ENCODE results near the gene KCNJ11.

The KCNJ11 gene

DNA sequence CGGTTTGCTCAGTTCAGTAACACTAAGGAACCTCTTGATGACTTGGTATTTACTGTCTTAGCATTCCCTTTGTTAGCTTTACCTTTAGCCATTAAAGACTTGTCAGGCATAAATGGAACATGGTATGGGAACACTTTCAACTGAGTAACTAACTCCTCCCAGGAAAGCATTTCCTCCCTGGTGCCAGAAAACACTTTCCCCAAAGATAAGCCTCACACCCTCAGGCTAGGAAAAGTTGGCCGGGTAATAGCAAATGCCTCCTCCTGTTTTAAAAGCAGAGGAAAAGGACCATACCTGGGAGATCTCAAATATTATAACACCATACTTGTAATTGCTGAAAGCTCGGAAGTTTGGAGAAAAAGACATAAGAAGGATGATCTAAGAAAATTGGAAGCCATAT is 12.0 kb downstream of the KCNJ11 start (continued):
- TF ChIP-seq, protein P1, sequence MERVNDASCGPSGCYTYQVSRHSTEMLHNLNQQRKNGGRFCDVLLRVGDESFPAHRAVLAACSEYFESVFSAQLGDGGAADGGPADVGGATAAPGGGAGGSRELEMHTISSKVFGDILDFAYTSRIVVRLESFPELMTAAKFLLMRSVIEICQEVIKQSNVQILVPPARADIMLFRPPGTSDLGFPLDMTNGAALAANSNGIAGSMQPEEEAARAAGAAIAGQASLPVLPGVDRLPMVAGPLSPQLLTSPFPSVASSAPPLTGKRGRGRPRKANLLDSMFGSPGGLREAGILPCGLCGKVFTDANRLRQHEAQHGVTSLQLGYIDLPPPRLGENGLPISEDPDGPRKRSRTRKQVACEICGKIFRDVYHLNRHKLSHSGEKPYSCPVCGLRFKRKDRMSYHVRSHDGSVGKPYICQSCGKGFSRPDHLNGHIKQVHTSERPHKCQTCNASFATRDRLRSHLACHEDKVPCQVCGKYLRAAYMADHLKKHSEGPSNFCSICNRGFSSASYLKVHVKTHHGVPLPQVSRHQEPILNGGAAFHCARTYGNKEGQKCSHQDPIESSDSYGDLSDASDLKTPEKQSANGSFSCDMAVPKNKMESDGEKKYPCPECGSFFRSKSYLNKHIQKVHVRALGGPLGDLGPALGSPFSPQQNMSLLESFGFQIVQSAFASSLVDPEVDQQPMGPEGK (CRISPR knock-in tag; IDR thresholded peaks at IDR 0.05; ENCODE audit: borderline replicate concordance) = no peak
- TF ChIP-seq TCF4 (CRISPR knock-in tag; IDR thresholded peaks at IDR 0.05; ENCODE audit: borderline replicate concordance) (no peak), ISL1 (CRISPR knock-in tag; IDR thresholded peaks at IDR 0.05) (no peak), PPARA (CRISPR knock-in tag; IDR thresholded peaks at IDR 0.05; ENCODE audit: borderline replicate concordance) (no peak)

DNA sequence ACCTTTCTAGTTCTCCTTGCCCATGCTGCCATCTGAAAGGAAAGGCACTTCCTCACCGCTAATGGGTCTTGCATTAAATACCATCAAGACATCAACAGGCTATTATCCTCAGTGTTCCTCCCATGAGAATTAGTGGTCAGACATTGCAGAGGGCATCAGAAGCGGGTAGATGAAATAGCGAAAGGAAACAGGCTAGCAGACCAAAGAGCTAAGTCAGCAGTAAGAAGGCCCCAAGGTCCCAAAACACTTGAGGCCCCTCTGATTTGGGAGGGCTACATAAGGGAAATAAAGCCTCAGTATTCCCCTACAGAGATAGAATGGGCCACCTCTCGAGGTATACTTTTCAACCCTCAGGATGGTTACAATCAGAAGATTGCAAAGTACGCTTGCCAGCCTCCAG is 12.9 kb downstream of the KCNJ11 start:
- ATAC-seq = no peak
- TF ChIP-seq ZNF70 (CRISPR knock-in tag; IDR thresholded peaks at IDR 0.05) (no peak), PPARA (CRISPR knock-in tag; IDR thresholded peaks at IDR 0.05; ENCODE audit: borderline replicate concordance) (no peak), POU6F1 (CRISPR knock-in tag; IDR thresholded peaks at IDR 0.05; ENCODE audit: borderline replicate concordance, low read depth) (no peak), TOX (CRISPR knock-in tag; IDR thresholded peaks at IDR 0.05; ENCODE audit: borderline replicate concordance) (no peak), ZNF8 (CRISPR knock-in tag; IDR thresholded peaks at IDR 0.05) (no peak), CSDC2 (CRISPR knock-in tag; IDR thresholded peaks at IDR 0.05) (no peak), RARB (CRISPR knock-in tag; IDR thresholded peaks at IDR 0.05) (no peak), ZC3H10 (CRISPR knock-in tag; IDR thresholded peaks at IDR 0.05) (no peak), ARNTL (CRISPR knock-in tag; IDR thresholded peaks at IDR 0.05; ENCODE audit: borderline replicate concordance, low read depth) (no peak), ZFP3 (CRISPR knock-in tag; IDR thresholded peaks at IDR 0.05) (no peak)

DNA sequence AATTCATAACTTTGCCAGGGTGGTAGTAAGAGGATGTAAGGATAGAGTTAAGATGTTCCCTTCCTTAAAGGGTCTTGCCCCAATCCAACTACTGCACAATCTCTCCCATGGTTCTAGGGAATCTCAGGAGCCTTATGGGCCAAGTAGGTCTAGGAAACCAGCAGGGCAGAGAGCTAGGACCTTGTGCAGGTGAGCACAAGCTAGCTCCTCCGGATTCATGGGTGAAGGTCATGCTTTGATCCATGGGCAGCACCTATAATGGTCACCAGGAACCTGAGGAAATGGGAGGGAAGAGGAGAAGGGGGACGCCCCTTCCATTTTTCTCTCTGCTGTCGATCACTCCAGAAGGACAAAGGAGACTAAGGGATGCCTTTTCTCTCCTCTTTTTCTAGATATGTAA is 16.8 kb downstream of the KCNJ11 start:
- ATAC-seq = no peak

GRCh38 chr11:17369684-17370243 is 18.7 kb downstream of the KCNJ11 start:
- ATAC-seq = no peak
- TF ChIP-seq, protein P2, sequence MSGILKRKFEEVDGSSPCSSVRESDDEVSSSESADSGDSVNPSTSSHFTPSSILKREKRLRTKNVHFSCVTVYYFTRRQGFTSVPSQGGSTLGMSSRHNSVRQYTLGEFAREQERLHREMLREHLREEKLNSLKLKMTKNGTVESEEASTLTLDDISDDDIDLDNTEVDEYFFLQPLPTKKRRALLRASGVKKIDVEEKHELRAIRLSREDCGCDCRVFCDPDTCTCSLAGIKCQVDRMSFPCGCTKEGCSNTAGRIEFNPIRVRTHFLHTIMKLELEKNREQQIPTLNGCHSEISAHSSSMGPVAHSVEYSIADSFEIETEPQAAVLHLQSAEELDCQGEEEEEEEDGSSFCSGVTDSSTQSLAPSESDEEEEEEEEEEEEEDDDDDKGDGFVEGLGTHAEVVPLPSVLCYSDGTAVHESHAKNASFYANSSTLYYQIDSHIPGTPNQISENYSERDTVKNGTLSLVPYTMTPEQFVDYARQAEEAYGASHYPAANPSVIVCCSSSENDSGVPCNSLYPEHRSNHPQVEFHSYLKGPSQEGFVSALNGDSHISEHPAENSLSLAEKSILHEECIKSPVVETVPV (CRISPR knock-in tag; IDR thresholded peaks at IDR 0.05) = no peak
- no peak for TF ChIP-seq ISL1 (CRISPR knock-in tag; IDR thresholded peaks at IDR 0.05)

More for the DNA sequence above, 16.8 kb downstream of the KCNJ11 start:
- TF ChIP-seq ISL1 (CRISPR knock-in tag; IDR thresholded peaks at IDR 0.05) (no peak), RARB (CRISPR knock-in tag; IDR thresholded peaks at IDR 0.05) (no peak)

DNA sequence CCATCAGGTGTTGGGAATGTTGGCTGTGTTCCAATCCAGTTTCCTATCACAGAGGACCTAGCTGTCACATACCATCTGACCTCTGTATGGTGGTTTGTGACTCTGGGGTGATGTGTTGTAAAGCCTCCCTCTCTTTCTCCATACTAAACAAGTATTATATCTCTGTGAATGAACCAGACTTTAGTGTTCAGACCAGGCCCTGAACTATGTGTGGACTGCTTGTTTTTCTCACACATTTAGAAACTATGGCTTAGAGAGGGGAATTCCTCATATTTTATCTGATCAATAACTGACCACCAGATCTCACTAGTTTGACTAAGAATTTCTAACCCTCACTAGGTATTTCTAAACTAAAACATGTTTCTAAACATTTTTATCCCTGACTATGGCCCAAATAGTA is 19.4 kb downstream of the KCNJ11 start:
- no peak for ATAC-seq
- no peak for TF ChIP-seq TSHZ2 (CRISPR knock-in tag; IDR thresholded peaks at IDR 0.05)

DNA sequence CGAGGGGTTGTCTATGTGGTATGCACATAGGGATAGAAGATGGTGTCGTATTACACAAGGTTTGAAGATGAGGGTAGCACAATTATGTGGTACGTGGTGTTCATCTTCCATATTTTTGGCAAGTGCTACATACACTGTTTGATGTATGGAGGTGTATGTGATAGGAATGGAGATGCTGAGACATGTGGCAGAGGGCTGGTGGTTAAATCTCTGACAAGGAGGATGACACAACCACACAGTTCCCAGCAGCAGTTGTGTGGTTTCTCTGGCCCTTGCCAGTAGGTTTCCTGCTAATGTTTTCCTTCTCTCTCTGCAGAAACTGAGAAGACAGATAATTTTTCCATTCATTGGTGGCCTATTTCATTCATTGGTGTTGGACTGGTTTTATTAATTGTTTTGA is 19.9 kb downstream of the KCNJ11 start:
- ATAC-seq = no peak
- no peak for TF ChIP-seq TCF4 (CRISPR knock-in tag; IDR thresholded peaks at IDR 0.05; ENCODE audit: borderline replicate concordance)
- TF ChIP-seq CSDC2 (CRISPR knock-in tag; IDR thresholded peaks at IDR 0.05) = no peak
- TF ChIP-seq, protein P2 (CRISPR knock-in tag; IDR thresholded peaks at IDR 0.05) = no peak
- TF ChIP-seq ARNTL (CRISPR knock-in tag; IDR thresholded peaks at IDR 0.05; ENCODE audit: borderline replicate concordance, low read depth) = no peak
- TF ChIP-seq, protein P1 (CRISPR knock-in tag; IDR thresholded peaks at IDR 0.05; ENCODE audit: borderline replicate concordance) = no peak
- TF ChIP-seq TOX (CRISPR knock-in tag; IDR thresholded peaks at IDR 0.05; ENCODE audit: borderline replicate concordance) = no peak
- no peak for TF ChIP-seq POU6F1 (CRISPR knock-in tag; IDR thresholded peaks at IDR 0.05; ENCODE audit: borderline replicate concordance, low read depth)
- TF ChIP-seq CREB5 (CRISPR knock-in tag; IDR thresholded peaks at IDR 0.05; ENCODE audit: low read depth) = no peak
